Thoracic aorta (tissue), 2 donors: ENCODE results near the gene RAB21. TPM values are rescaled to one million over a fixed set of nuclear protein-coding genes. Genes with fewer than 3 reads are reported as not detected.

Source experiments
- ATAC-seq: fragments of 150-250 bp; one replicate; pipeline ENCODE4 v1.8.0; 2017; ENCODE audit warnings: low read depth; ENCODE audit not compliant: insufficient number of reproducible peaks, low FRiP score
- DNase-seq: peaks from one replicate; pipeline ENCODE4 v3.0.0-alpha.2; 2020; ENCODE audit warnings: low spot score
- H3K27ac ChIP-seq, 2 donors: fragments of 200-600 bp; sonication (generic); 1 replicate in 1 of 2; 2 replicates in 1 of 2; pipeline ENCODE4 v1.5.1; 2016; ENCODE audit warnings: mild to moderate bottlenecking in 2 of 2, moderate library complexity in 2 of 2
- H3K27me3 ChIP-seq: fragments of 200-600 bp; sonication (generic); replicated peaks from 2 replicates; pipeline ENCODE4 v1.6.0; 2016; ENCODE audit warnings: mild to moderate bottlenecking; ENCODE audit not compliant: insufficient read depth
- H3K36me3 ChIP-seq: fragments of 200-600 bp; sonication (generic); one replicate; pipeline ENCODE4 v1.5.1; 2016
- H3K4me1 ChIP-seq, 2 donors: fragments of 200-600 bp; sonication (generic); 1 replicate in 1 of 2; 2 replicates in 1 of 2; pipeline versions ENCODE4 v1.5.1 to v1.6.0; 2016; ENCODE audit warnings: low read depth in 2 of 2, mild to moderate bottlenecking in 1 of 2; ENCODE audit not compliant: control insufficient read depth in 1 of 2
- H3K4me3 ChIP-seq: fragments of 200-600 bp; sonication (generic); 2 replicates; pipeline ENCODE4 v1.5.1; 2016; ENCODE audit warnings: mild to moderate bottlenecking
- H3K9me3 ChIP-seq: fragments of 200-600 bp; sonication (generic); 2 replicates; pipeline ENCODE4 v1.5.1; 2016
- CTCF ChIP-seq: fragments of 200-600 bp; sonication (generic); IDR thresholded peaks from one replicate; pipeline ENCODE4 v1.5.1; 2019; ENCODE audit warnings: antibody characterized with exemption
- total RNA-seq, 2 donors: library from RNA; depleted of rRNA; stranded (reverse); fragments of >200 nt; gene quantifications; one replicate each; pipeline versions ENCODE4 v1.1.0 to v1.2.3, GENCODE V29; 2016

RAB21 gene
- total RNA-seq, 2 donors from 2014 or later = 15.7 to 56.4 TPM

GRCh38 chr12:71763677-71764379 lies 9.2 kb downstream of the RAB21 start:
- Histone ChIP-seq H3K27ac (no peak overlapping the region), H3K36me3 (peaks cover 3% of the 10 kb centered on the region), H3K4me1 (peaks cover 14 to 35% of the 10 kb centered on the region in 2 donors), H3K9me3 (peaks cover 15% of the 10 kb centered on the region), H3K27me3 (no peaks in the 10 kb centered on the region), H3K4me3 (no peak overlapping the region)
- TF ChIP-seq CTCF = no peak
- ATAC-seq (no peak), DNase-seq (no peak)

- ATAC-seq = no peak
These were observed 10.1 kb downstream of the RAB21 start for GRCh38 chr12:71764587-71765321.

GRCh38 chr12:71766202-71766601 lies 11.5 kb downstream of the RAB21 start:
- Histone ChIP-seq H3K9me3 (no peaks in the 10 kb centered on the region), H3K4me3 (no peak overlapping the region), H3K36me3 (no peaks in the 10 kb centered on the region), H3K27ac (no peak overlapping the region), H3K27me3 (no peaks in the 10 kb centered on the region), H3K4me1 (peaks cover 17 to 39% of the 10 kb centered on the region in 2 donors)
- ATAC-seq = no peak
- DNase-seq = no peak
- no peak for TF ChIP-seq CTCF

More at GRCh38 chr12:71764587-71765321, 10.1 kb downstream of the RAB21 start:
- peaks cover 15 to 39% of the 10 kb centered on the region in 2 donors for H3K4me1 ChIP-seq
- H3K4me3 ChIP-seq = no peak overlapping the region
- no peak overlapping the region for H3K27ac ChIP-seq
- H3K27me3 ChIP-seq = no peaks in the 10 kb centered on the region
- H3K36me3 ChIP-seq = no peaks in the 10 kb centered on the region
- peaks cover 10% of the 10 kb centered on the region for H3K9me3 ChIP-seq
- TF ChIP-seq CTCF = no peak
- DNase-seq = no peak

GRCh38 chr12:71767183-71767582 lies 12.5 kb downstream of the RAB21 start:
- H3K27ac ChIP-seq = no peak overlapping the region
- ATAC-seq (no peak), DNase-seq (no peak)
- no peaks in the 10 kb centered on the region for H3K27me3 ChIP-seq
- H3K36me3 ChIP-seq = no peaks in the 10 kb centered on the region
- H3K9me3 ChIP-seq = no peaks in the 10 kb centered on the region
- H3K4me1 ChIP-seq = peaks cover 17 to 39% of the 10 kb centered on the region in 2 donors
- H3K4me3 ChIP-seq = no peak overlapping the region
- no peak for TF ChIP-seq CTCF

GRCh38 chr12:71768900-71769299 lies 14.2 kb downstream of the RAB21 start:
- Histone ChIP-seq H3K4me3 (no peak overlapping the region), H3K27ac (no peak overlapping the region), H3K27me3 (no peaks in the 10 kb centered on the region), H3K4me1 (peaks cover 17 to 31% of the 10 kb centered on the region in 2 donors), H3K36me3 (no peaks in the 10 kb centered on the region), H3K9me3 (no peaks in the 10 kb centered on the region)
- TF ChIP-seq CTCF = no peak
- ATAC-seq = no peak
- no peak for DNase-seq
